H9 (cell line): ENCODE results near the gene ABR. TPM values are rescaled to one million over a fixed set of nuclear protein-coding genes. Genes with fewer than 3 reads are reported as not detected.

Experiments used
- DNase-seq: peaks from one replicate; pipeline ENCODE4 v3.0.0-alpha.2; 2017
- H2AFZ ChIP-seq: one replicate; pipeline ENCODE4 v1.6.1; 2013; ENCODE audit warnings: mild to moderate bottlenecking, low read length, control low read depth, moderate library complexity
- H2AK5ac ChIP-seq: 2 replicates; pipeline ENCODE4 v1.6.1; 2013; ENCODE audit warnings: low read length, control low read depth, mixed read lengths; ENCODE audit not compliant: insufficient read length
- H2BK120ac ChIP-seq: one replicate; pipeline ENCODE4 v1.6.1; 2013; ENCODE audit warnings: low read depth, mild to moderate bottlenecking, low read length, control low read depth, inconsistent platforms; ENCODE audit not compliant: poor library complexity, severe bottlenecking
- H2BK12ac ChIP-seq: 2 replicates; pipeline ENCODE4 v1.6.1; 2013; ENCODE audit warnings: low read length, control low read depth, mixed read lengths, low read depth; ENCODE audit not compliant: insufficient read length
- H2BK15ac ChIP-seq: 2 replicates; pipeline ENCODE4 v1.6.1; 2013; ENCODE audit warnings: low read depth, low read length, control low read depth
- H2BK20ac ChIP-seq: one replicate; pipeline ENCODE4 v1.6.1; 2013; ENCODE audit warnings: low read depth, mild to moderate bottlenecking, low read length, control low read depth, inconsistent platforms; ENCODE audit not compliant: poor library complexity, severe bottlenecking
- H2BK5ac ChIP-seq: 2 replicates; pipeline ENCODE4 v1.6.1; 2013; ENCODE audit warnings: low read length, control low read depth, mixed read lengths; ENCODE audit not compliant: insufficient read length
- H3K14ac ChIP-seq: 2 replicates; pipeline ENCODE4 v1.6.1; 2013; ENCODE audit warnings: low read length, control low read depth; ENCODE audit not compliant: insufficient read depth
- H3K18ac ChIP-seq: 2 replicates; pipeline ENCODE4 v1.6.1; 2013; ENCODE audit warnings: low read depth, mild to moderate bottlenecking, mixed read lengths, low read length, control low read depth; ENCODE audit not compliant: insufficient read length
- H3K23ac ChIP-seq: 2 replicates; pipeline ENCODE4 v1.6.1; 2013; ENCODE audit warnings: low read length, control low read depth, mixed read lengths, low read depth; ENCODE audit not compliant: insufficient read length
- H3K23me2 ChIP-seq: 2 replicates; pipeline ENCODE4 v1.6.1; 2013; ENCODE audit warnings: low read depth, mild to moderate bottlenecking, mixed read lengths, low read length, control low read depth; ENCODE audit not compliant: insufficient read length, poor library complexity, severe bottlenecking
- H3K27ac ChIP-seq: 2 replicates; pipeline ENCODE4 v1.5.1; 2013; ENCODE audit warnings: low read length, control low read depth, mixed read lengths, low read depth; ENCODE audit not compliant: insufficient read length
- H3K27me3 ChIP-seq: 2 replicates; pipeline ENCODE4 v1.6.1; 2013; ENCODE audit warnings: low read length, control low read depth, inconsistent platforms; ENCODE audit not compliant: insufficient read depth
- H3K4ac ChIP-seq: 2 replicates; pipeline ENCODE4 v1.6.1; 2013; ENCODE audit warnings: low read depth, mild to moderate bottlenecking, control low read depth, inconsistent platforms, low read length, moderate library complexity
- H3K4me1 ChIP-seq: 2 replicates; pipeline ENCODE4 v1.6.1; 2013; ENCODE audit warnings: low read length, control low read depth, inconsistent platforms; ENCODE audit not compliant: insufficient read depth
- H3K4me2 ChIP-seq: 2 replicates; pipeline ENCODE4 v1.6.1; 2013; ENCODE audit warnings: low read length, control low read depth, mixed read lengths; ENCODE audit not compliant: insufficient read length, insufficient read depth
- H3K56ac ChIP-seq: 2 replicates; pipeline ENCODE4 v1.6.1; 2013; ENCODE audit warnings: low read depth, mild to moderate bottlenecking, mixed read lengths, low read length, control low read depth; ENCODE audit not compliant: insufficient read length
- H3K79me1 ChIP-seq: 2 replicates; pipeline ENCODE4 v1.6.1; 2013; ENCODE audit warnings: low read depth, mild to moderate bottlenecking, moderate library complexity, low read length, control low read depth, inconsistent platforms; ENCODE audit not compliant: insufficient read depth, poor library complexity, severe bottlenecking
- H3K79me2 ChIP-seq: 2 replicates; pipeline ENCODE4 v1.6.1; 2013; ENCODE audit warnings: low read length, control low read depth, inconsistent platforms; ENCODE audit not compliant: insufficient read depth
- H3K9ac ChIP-seq: 2 replicates; pipeline ENCODE4 v1.6.1; 2013; ENCODE audit warnings: low read length, control low read depth, mixed read lengths; ENCODE audit not compliant: insufficient read length; ENCODE audit errors: extremely low read depth
- H3K9me3 ChIP-seq: one replicate; pipeline ENCODE4 v1.6.1; 2013; ENCODE audit warnings: low read depth, low read length, inconsistent platforms; ENCODE audit not compliant: control insufficient read depth
- H3T11ph ChIP-seq: one replicate; pipeline ENCODE4 v1.6.1; 2013; ENCODE audit warnings: mild to moderate bottlenecking, low read length, control low read depth, inconsistent platforms
- H4K20me1 ChIP-seq: one replicate; pipeline ENCODE4 v1.6.1; 2013; ENCODE audit not compliant: control insufficient read depth, insufficient read length, insufficient read depth
- H4K5ac ChIP-seq: 2 replicates; pipeline ENCODE4 v1.6.1; 2013; ENCODE audit warnings: low read depth, mild to moderate bottlenecking, mixed read lengths, low read length, control low read depth; ENCODE audit not compliant: insufficient read length
- H4K8ac ChIP-seq: replicated peaks from 2 replicates; pipeline ENCODE4 v1.6.1; 2013; ENCODE audit warnings: low read length, control low read depth, mixed read lengths, low read depth; ENCODE audit not compliant: insufficient read length
- H4K91ac ChIP-seq: 2 replicates; pipeline ENCODE4 v1.6.1; 2013; ENCODE audit warnings: low read depth, mild to moderate bottlenecking, moderate library complexity, mixed read lengths, low read length, control low read depth; ENCODE audit not compliant: insufficient read length
- H3K27ac Mint-ChIP-seq, 3 experiments: 2 replicates in 2 of 3; 3 replicates in 1 of 3; pipeline ENCODE4 v1.8.0; 2020 to 2021; ENCODE audit warnings: mixed read lengths in 3 of 3, mild to moderate bottlenecking in 1 of 3, moderate library complexity in 1 of 3
- H3K27me3 Mint-ChIP-seq: 2 replicates; pipeline ENCODE4 v1.8.0; 2021; ENCODE audit warnings: low read depth, mild to moderate bottlenecking, moderate library complexity, mixed read lengths
- H3K36me3 Mint-ChIP-seq, 3 experiments: 2 replicates in 2 of 3; 3 replicates in 1 of 3; pipeline ENCODE4 v1.8.0; 2020 to 2021; ENCODE audit warnings: low read depth in 3 of 3, mixed read lengths in 3 of 3; ENCODE audit not compliant: insufficient read depth in 1 of 3
- H3K4me1 Mint-ChIP-seq, 2 experiments: 2 replicates each; pipeline ENCODE4 v1.8.0; 2020; ENCODE audit warnings: mixed read lengths in 2 of 2
- H3K4me3 Mint-ChIP-seq, 2 experiments: 2 replicates in 1 of 2; 3 replicates in 1 of 2; pipeline ENCODE4 v1.8.0; 2020 to 2021; ENCODE audit warnings: mild to moderate bottlenecking in 2 of 2, mixed read lengths in 2 of 2, moderate library complexity in 1 of 2
- H3K9me3 Mint-ChIP-seq, 2 experiments: 2 replicates in 1 of 2; 3 replicates in 1 of 2; pipeline ENCODE4 v1.8.0; 2020; ENCODE audit warnings: mild to moderate bottlenecking in 2 of 2, mixed read lengths in 2 of 2, moderate library complexity in 1 of 2
- CTCF ChIP-seq: fragments of 200-600 bp; sonication (generic); conservative IDR thresholded peaks from 3 replicates; pipeline ENCODE4 v1.8.0; 2021; ENCODE audit warnings: antibody characterized with exemption, mild to moderate bottlenecking
- WGBS: extraction: QIAGEN DNeasy Blood & Tissue Kit; methylation state at CpG from one replicate; pipeline ENCODE4 v1.1.7; 2013; ENCODE audit warnings: missing lambda C conversion rate, low lambda C conversion rate, mixed read lengths; ENCODE audit not compliant: insufficient read length; ENCODE audit errors: extremely low coverage; 5-methylcytosine and 5-hydroxymethylcytosine counted together
- total RNA-seq: library from RNA; stranded (reverse); gene quantifications from 2 replicates; pipeline ENCODE4 v1.2.1, GENCODE V29; 2021

The ABR gene
- total RNA-seq, 1 experiment from 2014 or later: 34.7 TPM

- Histone ChIP-seq H3K4me2 (no peak overlapping the region), H2BK120ac (no peak overlapping the region), H2BK20ac (no peak overlapping the region), H3K9ac (no peak overlapping the region), H3K14ac (no peak overlapping the region), H2AK5ac (no peak overlapping the region), H4K20me1 (peaks cover 6% of the 10 kb centered on the region), H3K9me3 (no peaks in the 10 kb centered on the region), H4K5ac (no peak overlapping the region), H4K91ac (no peak overlapping the region), H3K27ac (no peak overlapping the region), H4K8ac (no peak overlapping the region), H3K18ac (no peak overlapping the region), H2BK12ac (no peak overlapping the region), H3K27me3 (no peaks in the 10 kb centered on the region), H2BK15ac (no peak overlapping the region), H3K23me2 (no peaks in the 10 kb centered on the region), H3K4me1 (no peaks in the 10 kb centered on the region), H3T11ph (no peak overlapping the region), H3K79me2 (no peaks in the 10 kb centered on the region), H2BK5ac (no peak overlapping the region), H2AFZ (no peak overlapping the region), H3K56ac (no peak overlapping the region), H3K79me1 (no peaks in the 10 kb centered on the region), H3K23ac (no peak overlapping the region), H3K4ac (no peak overlapping the region)
- H3K27ac Mint-ChIP-seq: peak overlapping the region in 1 of 3 experiments; percentile 70; a peak in 1 of 7 replicates
- no CpG with 5 or more reads among the region's 10 CpGs for WGBS
- H3K36me3 Mint-ChIP-seq: peaks cover 0 to 13% (median 0%) of the 10 kb centered on the region in 3 experiments; a peak in 2 of 7 replicates
- no peak overlapping the region for H3K4me3 Mint-ChIP-seq
- peaks cover 0 to 6% of the 10 kb centered on the region in 2 experiments; a peak in 2 of 5 replicates for H3K9me3 Mint-ChIP-seq
- no peak for DNase-seq
- no peak for TF ChIP-seq CTCF
- no peaks in the 10 kb centered on the region for H3K27me3 Mint-ChIP-seq
- peaks cover 19 to 33% of the 10 kb centered on the region in 2 experiments for H3K4me1 Mint-ChIP-seq
These were observed 36.2 kb downstream of the ABR start for GRCh38 chr17:1143573-1143972.
